HepG2 (cell line): Measurements from ENCODE around the gene NEK8. TPM values are rescaled to one million over a fixed set of nuclear protein-coding genes. Genes with fewer than 3 reads are reported as not detected.

Experiments used
- ARNTL ChIP-seq: sonication (generic); formaldehyde crosslinking; IDR thresholded peaks from 2 replicates; pipeline ENCODE4 v1.4.0; 2020; ENCODE audit warnings: mild to moderate bottlenecking, missing genetic modification reagents
- CEBPG ChIP-seq: IDR thresholded peaks from 2 replicates; pipeline ENCODE4 v1.6.1; 2016
- CHD2 ChIP-seq: IDR thresholded peaks from 2 replicates; pipeline ENCODE4 v1.6.1; 2011; ENCODE audit warnings: low read depth, low read length, improper control_type of control experiment
- FLYWCH1 ChIP-seq: sonication (generic); formaldehyde crosslinking; IDR thresholded peaks from 2 replicates; pipeline ENCODE4 v1.8.1; 2023; ENCODE audit warnings: mild to moderate bottlenecking, missing genetic modification reagents
- FOXP1 ChIP-seq, 2 experiments: fragments of 450-650 bp in 1 of 2; IDR thresholded peaks; 2 replicates each; pipeline ENCODE4 v1.6.1; 2017 to 2018; ENCODE audit warnings: antibody characterized with exemption in 1 of 2
- MED13 ChIP-seq: sonication (generic); formaldehyde crosslinking; IDR thresholded peaks from 2 replicates; pipeline ENCODE4 v1.5.0; 2020; ENCODE audit warnings: missing genetic modification reagents
- MXD1 ChIP-seq: sonication (generic); formaldehyde crosslinking; IDR thresholded peaks from 2 replicates; pipeline ENCODE4 v1.4.0; 2020; ENCODE audit warnings: mild to moderate bottlenecking, missing genetic modification reagents
- MXD3 ChIP-seq: IDR thresholded peaks from 2 replicates; pipeline ENCODE4 v1.6.1; 2016; ENCODE audit warnings: mild to moderate bottlenecking, missing biosample characterization, missing genetic modification reagents
- MYC ChIP-seq: sonication (generic); formaldehyde crosslinking; IDR thresholded peaks from 2 replicates; pipeline ENCODE4 v1.9.0; 2021; ENCODE audit warnings: missing genetic modification reagents, borderline replicate concordance
- NONO ChIP-seq, 2 experiments: fragments of 450-650 bp in 1 of 2; sonication (generic) in 1 of 2; formaldehyde crosslinking in 1 of 2; IDR thresholded peaks in 1 of 2; conservative IDR thresholded peaks in 1 of 2; 2 replicates each; pipeline versions ENCODE4 v1.6.1 to v1.8.0; 2017 to 2022; ENCODE audit warnings: mild to moderate bottlenecking in 1 of 2, missing genetic modification reagents in 1 of 2, moderate library complexity in 1 of 2
- NR2C2 ChIP-seq: sonication (generic); formaldehyde crosslinking; IDR thresholded peaks from 2 replicates; pipeline ENCODE4 v1.4.0; 2020; ENCODE audit warnings: missing genetic modification reagents, mild to moderate bottlenecking, moderate library complexity, borderline replicate concordance
- RFX1 ChIP-seq: fragments of 450-650 bp; IDR thresholded peaks from 2 replicates; pipeline ENCODE4 v1.6.1; 2017
- RNF219 ChIP-seq: sonication (generic); formaldehyde crosslinking; IDR thresholded peaks from 2 replicates; pipeline ENCODE4 v1.5.0; 2020; ENCODE audit warnings: mild to moderate bottlenecking, missing genetic modification reagents
- SMYD3 ChIP-seq: sonication (generic); formaldehyde crosslinking; IDR thresholded peaks from 2 replicates; pipeline ENCODE4 v1.8.1; 2023; ENCODE audit warnings: mild to moderate bottlenecking, missing genetic modification reagents
- WIZ ChIP-seq: sonication (generic); formaldehyde crosslinking; IDR thresholded peaks from 2 replicates; pipeline ENCODE4 v1.5.1; 2020; ENCODE audit warnings: mild to moderate bottlenecking, missing genetic modification reagents
- ZFX ChIP-seq: sonication (generic); formaldehyde crosslinking; IDR thresholded peaks from 2 replicates; pipeline ENCODE4 v1.4.0; 2020; ENCODE audit warnings: mild to moderate bottlenecking, low read depth, missing genetic modification reagents, moderate library complexity
- ZNF124 ChIP-seq: sonication (generic); formaldehyde crosslinking; IDR thresholded peaks from 2 replicates; pipeline ENCODE4 v1.4.0; 2020; ENCODE audit warnings: missing genetic modification reagents
- ZNF205 ChIP-seq: IDR thresholded peaks from 2 replicates; pipeline ENCODE4 v1.6.1; 2018; ENCODE audit warnings: missing biosample characterization, missing genetic modification reagents
- ZNF235 ChIP-seq: sonication (generic); formaldehyde crosslinking; IDR thresholded peaks from 2 replicates; pipeline ENCODE4 v1.8.1; 2023; ENCODE audit warnings: mild to moderate bottlenecking, missing genetic modification reagents, borderline replicate concordance
- ZNF280B ChIP-seq: sonication (generic); formaldehyde crosslinking; IDR thresholded peaks from 2 replicates; pipeline ENCODE4 v1.5.0; 2020; ENCODE audit warnings: missing genetic modification reagents, mild to moderate bottlenecking, borderline replicate concordance
- ZNF317 ChIP-seq: sonication (generic); formaldehyde crosslinking; IDR thresholded peaks from 2 replicates; pipeline ENCODE4 v1.5.0; 2020; ENCODE audit warnings: mild to moderate bottlenecking, missing genetic modification reagents
- ZNF484 ChIP-seq: sonication (generic); formaldehyde crosslinking; IDR thresholded peaks from 2 replicates; pipeline ENCODE4 v1.5.1; 2020; ENCODE audit warnings: mild to moderate bottlenecking, low read depth, missing genetic modification reagents, borderline replicate concordance
- ZNF563 ChIP-seq: sonication (generic); formaldehyde crosslinking; IDR thresholded peaks from 2 replicates; pipeline ENCODE4 v1.8.0; 2022; ENCODE audit warnings: mild to moderate bottlenecking, moderate library complexity, missing genetic modification reagents
- ZNF768 ChIP-seq: sonication (generic); formaldehyde crosslinking; IDR thresholded peaks from 2 replicates; pipeline ENCODE4 v1.4.0; 2020; ENCODE audit warnings: missing genetic modification reagents
- ZNF800 ChIP-seq: sonication (generic); formaldehyde crosslinking; IDR thresholded peaks from 2 replicates; pipeline ENCODE4 v1.4.0; 2020; ENCODE audit warnings: missing genetic modification reagents
- polyA plus RNA-seq, 8 experiments: library from polyadenylated mRNA; depleted of rRNA in 3 of 8; stranded (reverse) in 7 of 8; unstranded in 1 of 8; fragments of >200 nt; fragmentation: Illumina TruSeq in 4 of 8; extraction: Trizol in 4 of 8; gene quantifications; 2 replicates each; pipeline versions ENCODE4 v1.2.1 to v1.2.3, GENCODE V29; 2011 to 2016; ENCODE audit warnings: low read depth in 4 of 8, missing spikeins in 1 of 8, mixed read lengths in 1 of 8; ENCODE audit not compliant: insufficient read depth in 1 of 8
- total RNA-seq, 5 experiments: library from RNA; depleted of rRNA; stranded (reverse); fragments of >200 nt; fragmentation: Illumina TruSeq; extraction: Trizol; gene quantifications; 2 replicates each; pipeline ENCODE4 v1.2.3, GENCODE V29; 2016; ENCODE audit warnings: low read depth in 1 of 5

NEK8 gene
- total and polyA plus RNA-seq, 2 of the 13 experiments (the other 11 are each of a cell fraction or from before 2014, with no cell fraction given) = 5.8 to 13.5 TPM

- peak; percentile 97 for TF ChIP-seq MYC (CRISPR knock-in tag)
- TF ChIP-seq MXD1 (CRISPR knock-in tag) = peak; percentile 54
- peak; percentile 60; the same call in 1 of the 2 replicates for TF ChIP-seq ZNF768
- TF ChIP-seq ZNF484 (CRISPR knock-in tag) = no peak
- 0 out of 2 replicates have a peak, but pooled peaks have one; percentile 6 for TF ChIP-seq CEBPG (CRISPR knock-in tag)
- TF ChIP-seq ZFX (CRISPR knock-in tag) = peak; percentile 79
- TF ChIP-seq MED13 (CRISPR knock-in tag) = peak; percentile 47; the same call in 1 of the 2 replicates
- 0 out of 2 replicates have a peak, but pooled peaks have one; percentile 40 for TF ChIP-seq NR2C2 (CRISPR knock-in tag)
- TF ChIP-seq FLYWCH1 (CRISPR knock-in tag) = no peak; the same call in 1 of the 2 replicates
- peak; percentile 50; the same call in 1 of the 2 replicates for TF ChIP-seq ZNF317 (CRISPR knock-in tag)
- TF ChIP-seq MXD3 = peak; percentile 67
- TF ChIP-seq FOXP1 (IDR thresholded peaks at IDR 0.05) = no peak
- no peak for TF ChIP-seq FOXP1 (CRISPR knock-in tag; IDR thresholded peaks at IDR 0.05)
- no peak for TF ChIP-seq RFX1
- TF ChIP-seq NONO (IDR thresholded peaks at IDR 0.05) = no peak
- peak; percentile 83; the same call in 1 of the 2 replicates for TF ChIP-seq NONO (CRISPR knock-in tag; conservative IDR thresholded peaks at IDR 0.05)
- TF ChIP-seq ARNTL (CRISPR knock-in tag) = no peak
- no peak for TF ChIP-seq RNF219
- peak; percentile 87; the same call in 1 of the 2 replicates for TF ChIP-seq ZNF800 (CRISPR knock-in tag)
- 0 out of 2 replicates have a peak, but pooled peaks have one; percentile 31 for TF ChIP-seq CHD2
- TF ChIP-seq ZNF563 (CRISPR knock-in tag) = peak; percentile 95
- TF ChIP-seq ZNF235 = no peak
- no peak for TF ChIP-seq SMYD3 (CRISPR knock-in tag)
- no peak for TF ChIP-seq ZNF205 (CRISPR knock-in tag)
- TF ChIP-seq WIZ = peak; percentile 34; the same call in 1 of the 2 replicates
- TF ChIP-seq ZNF124 (CRISPR knock-in tag) = no peak
- TF ChIP-seq ZNF280B (CRISPR knock-in tag) = no peak; the same call in 1 of the 2 replicates
Observed at GRCh38 chr17:28725660-28726225, 2.8 kb upstream of the NEK8 start (continued).
